A673 (cell line): ENCODE data around the gene RNF167. TPM values are rescaled to one million over a fixed set of nuclear protein-coding genes. Genes with fewer than 3 reads are reported as not detected.

Experiments
- BruUV-seq: library from RNA; stranded (reverse); fragments of 400-500 nt; replicated peaks from 2 replicates; lab custom pipeline; 2021; lab: Mats Ljungman, UMichigan
- CTCF ChIA-PET: fragments of 300-600 bp; sonication (Branson Sonifier 250); formaldehyde crosslinking; loops from one replicate; lab custom pipeline; 2022; ENCODE audit warnings: antibody characterized with exemption; lab: Charles Lee
- POLR2A ChIA-PET: fragments of 300-600 bp; sonication (Branson Sonifier 250); formaldehyde crosslinking; loops from one replicate; lab custom pipeline; 2022; ENCODE audit warnings: antibody characterized with exemption; ENCODE audit not compliant: low non-redundant PET; lab: Charles Lee
- DNase-seq: peaks from one replicate; pipeline ENCODE4 v3.0.0-alpha.2; 2015; ENCODE audit warnings: low spot score
- H3K27ac ChIP-seq: fragments of 200-600 bp; sonication (generic); 2 replicates; pipeline ENCODE4 v1.5.1; 2016; ENCODE audit warnings: mixed run types, low read depth, mild to moderate bottlenecking, mixed read lengths, antibody characterized with exemption, low read length; ENCODE audit not compliant: poor library complexity, severe bottlenecking
- H3K27me3 ChIP-seq: fragments of 200-600 bp; sonication (generic); replicated peaks from 2 replicates; pipeline ENCODE4 v1.6.1; 2017; ENCODE audit warnings: mixed run types, low read depth, mild to moderate bottlenecking, mixed read lengths, antibody characterized with exemption, low read length; ENCODE audit not compliant: insufficient read depth, poor library complexity
- H3K36me3 ChIP-seq: fragments of 200-600 bp; sonication (generic); 2 replicates; pipeline ENCODE4 v1.6.1; 2016; ENCODE audit warnings: mixed run types, mild to moderate bottlenecking, mixed read lengths, antibody characterized with exemption, low read length; ENCODE audit not compliant: insufficient read depth, poor library complexity, severe bottlenecking
- H3K4me1 ChIP-seq: fragments of 200-600 bp; sonication (generic); 2 replicates; pipeline ENCODE4 v1.6.1; 2017; ENCODE audit warnings: mixed run types, mild to moderate bottlenecking, mixed read lengths, antibody characterized with exemption, low read length; ENCODE audit not compliant: insufficient read depth, poor library complexity, severe bottlenecking
- H3K4me3 ChIP-seq: fragments of 200-600 bp; sonication (generic); 2 replicates; pipeline ENCODE4 v1.5.1; 2016; ENCODE audit warnings: low read depth, mixed run types, mild to moderate bottlenecking, mixed read lengths, low read length; ENCODE audit not compliant: poor library complexity, severe bottlenecking
- H3K9me3 ChIP-seq: fragments of 200-600 bp; sonication (generic); 2 replicates; pipeline ENCODE4 v1.6.1; 2016; ENCODE audit warnings: mixed run types, low read depth, mild to moderate bottlenecking, mixed read lengths, antibody characterized with exemption, low read length; ENCODE audit not compliant: poor library complexity, severe bottlenecking
- CTCF ChIP-seq: fragments of 300-800, 200-600 bp; sonication (generic); conservative IDR thresholded peaks from 2 replicates; pipeline ENCODE4 v1.5.1; 2017; ENCODE audit warnings: low read depth, mild to moderate bottlenecking, antibody characterized with exemption, low read length, moderate library complexity, mixed read lengths
- EZH2 ChIP-seq: fragments of 200-600 bp; sonication (generic); IDR thresholded peaks from 2 replicates; pipeline ENCODE4 v1.6.1; 2017; ENCODE audit warnings: borderline replicate concordance, low read depth, mild to moderate bottlenecking, mixed read lengths, antibody characterized with exemption, low read length; ENCODE audit not compliant: poor library complexity, severe bottlenecking
- intact Hi-C: fragments of 100-400 bp; cut with micrococcal nuclease; formaldehyde crosslinking; loops from one replicate; pipeline ENCODE4 v1.10.0; 2022; ENCODE audit not compliant: unreplicated experiment
- total RNA-seq: library from RNA; stranded (reverse); gene quantifications from 2 replicates; pipeline ENCODE4 v1.2.3, GENCODE V29; 2021

Gene RNF167
- total RNA-seq, 1 experiment from 2014 or later, result 77.3 TPM

- no peak for DNase-seq
- Histone ChIP-seq H3K36me3 (peaks cover 30% of the 10 kb centered on the region), H3K27me3 (no peaks in the 10 kb centered on the region), H3K27ac (no peak overlapping the region), H3K9me3 (no peaks in the 10 kb centered on the region), H3K4me3 (no peak overlapping the region), H3K4me1 (peaks cover 5% of the 10 kb centered on the region)
- TF ChIP-seq EZH2, result no peak
- TF ChIP-seq CTCF, result no peak
- intact Hi-C loops, result no loop called here
- no TSS peak for BruUV-seq
- CTCF ChIA-PET, result no interaction called here
- POLR2A ChIA-PET, result no interaction called here
Observed at GRCh38 chr17:4897198-4897687, 42.8 kb upstream of the RNF167 start.

- Histone ChIP-seq H3K4me3 (no peak overlapping the region), H3K9me3 (no peaks in the 10 kb centered on the region), H3K36me3 (peaks cover 25% of the 10 kb centered on the region), H3K27me3 (no peaks in the 10 kb centered on the region), H3K4me1 (peaks cover 6% of the 10 kb centered on the region), H3K27ac (no peak overlapping the region)
- intact Hi-C loops, result no loop called here
- ChIA-PET POLR2A (no interaction called here), CTCF (no interaction called here)
- no TSS peak for BruUV-seq
- DNase-seq, result no peak
- TF ChIP-seq EZH2 (no peak), CTCF (no peak)
Observed at GRCh38 chr17:4897785-4898184, 42.3 kb upstream of the RNF167 start.

GRCh38 chr17:4898351-4898750, 41.7 kb upstream of the RNF167 start:
- CTCF ChIA-PET, result interaction anchor here (1.2 kb wide), 1 partner anchor 332 kb away, joined by 3 read pairs; no protein-coding TSS in a partner anchor
- TF ChIP-seq CTCF, result no peak
- no peak for TF ChIP-seq EZH2
- no peak for DNase-seq
- Histone ChIP-seq H3K4me1 (peaks cover 12% of the 10 kb centered on the region), H3K4me3 (peak overlapping the region; percentile 52), H3K27me3 (no peaks in the 10 kb centered on the region), H3K36me3 (peaks cover 22% of the 10 kb centered on the region), H3K9me3 (no peaks in the 10 kb centered on the region), H3K27ac (peak overlapping the region; percentile 89)
- intact Hi-C loops, result no loop called here
- no TSS peak for BruUV-seq
- POLR2A ChIA-PET, result no interaction called here
